ENCODE data around the gene MAML3.

GRCh38 chr4:139920486-139921002, 233.4 kb downstream of the MAML3 start:
- TF ChIP-seq CTCF (IDR thresholded peaks at IDR 0.05) (no peak), EP300 (IDR thresholded peaks at IDR 0.05; ENCODE audit: low read depth) (no peak)

Measured in transverse colon (tissue), 3 donors.